AG10803 (cell line): ENCODE measurements around the gene SLC15A5.

Source experiments
- DNase-seq: peaks from one replicate; pipeline ENCODE4 v3.0.0; 2010; ENCODE audit warnings: low read depth
- H3K4me3 ChIP-seq: 2 replicates; pipeline ENCODE4 v1.5.1; 2011; ENCODE audit warnings: mild to moderate bottlenecking, low read length, control low read depth
- CTCF ChIP-seq: conservative IDR thresholded peaks from 2 replicates; pipeline ENCODE4 v1.5.1; 2011; ENCODE audit warnings: mild to moderate bottlenecking, low read length, control low read depth, inconsistent platforms

SLC15A5 gene

GRCh38 chr12:16291032-16291431, 13.5 kb upstream of the SLC15A5 start:
- TF ChIP-seq CTCF: no peak
- H3K4me3 ChIP-seq: no peak overlapping the region
- DNase-seq: no peak

GRCh38 chr12:16285586-16285985, 8.1 kb upstream of the SLC15A5 start:
- TF ChIP-seq CTCF: no peak
- H3K4me3 ChIP-seq: no peak overlapping the region
- DNase-seq: no peak

GRCh38 chr12:16282978-16283377, 5.5 kb upstream of the SLC15A5 start:
- no peak overlapping the region for H3K4me3 ChIP-seq
- no peak for TF ChIP-seq CTCF
- no peak for DNase-seq

GRCh38 chr12:16282081-16282480, 4.6 kb upstream of the SLC15A5 start:
- H3K4me3 ChIP-seq: no peak overlapping the region
- TF ChIP-seq CTCF: no peak
- DNase-seq: no peak

- no peak for TF ChIP-seq CTCF
- peak; percentile 38 for DNase-seq
- no peak overlapping the region for H3K4me3 ChIP-seq
These were observed 3.7 kb upstream of the SLC15A5 start for GRCh38 chr12:16281157-16281556.

- TF ChIP-seq CTCF: no peak
- no peak overlapping the region for H3K4me3 ChIP-seq
These were observed 5.3 kb downstream of the SLC15A5 start for GRCh38 chr12:16272222-16272621.

GRCh38 chr12:16271062-16271461, 6.4 kb downstream of the SLC15A5 start:
- no peak for TF ChIP-seq CTCF
- DNase-seq: no peak
- H3K4me3 ChIP-seq: no peak overlapping the region

More at GRCh38 chr12:16272222-16272621, 5.3 kb downstream of the SLC15A5 start:
- DNase-seq: no peak
